ENCODE data around the gene LMNB1.
"Not testable (repeated sequence)": the region's sequence is repeated elsewhere in the genome, so short reads cannot be mapped to it uniquely, and the experiment has no call there.

The LMNB1 gene

DNA sequence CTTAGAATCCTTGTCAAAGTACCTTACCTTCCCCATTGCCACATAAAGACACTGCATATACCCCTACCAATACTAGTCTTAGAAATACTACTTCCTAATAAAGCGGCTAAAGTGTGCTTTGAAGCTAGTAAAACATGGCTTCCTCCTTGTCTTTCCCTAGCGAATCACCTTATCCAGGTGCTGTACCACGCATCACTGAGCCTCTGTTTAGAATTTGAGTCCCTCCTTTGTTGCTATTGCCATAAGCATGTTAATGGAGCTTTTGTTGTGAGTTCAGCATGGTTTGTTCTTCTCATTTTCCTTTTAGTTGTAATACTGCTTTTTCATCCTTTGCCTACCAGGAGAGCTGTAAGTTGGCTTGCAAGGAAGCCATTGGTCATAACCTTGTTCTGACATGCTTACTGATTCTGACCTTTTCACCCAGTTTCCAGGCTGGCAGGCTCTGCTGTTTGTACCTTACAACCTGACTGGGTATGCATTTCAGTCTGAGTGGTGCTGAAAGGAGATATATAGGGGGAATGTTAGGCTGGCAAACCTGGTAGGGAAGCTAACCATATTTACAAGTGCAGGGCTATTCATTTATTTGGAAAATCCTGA is 49.8 kb downstream of the LMNB1 start:
- in situ Hi-C loops (cut with HindIII; ENCODE audit: low sequenced_read_pairs) = no loop called here

GRCh38 chr5:126829098-126829497 is 52.2 kb downstream of the LMNB1 start:
- in situ Hi-C loops (cut with HindIII; ENCODE audit: low sequenced_read_pairs) = no loop called here

GRCh38 chr5:126830061-126830460 is 53.1 kb downstream of the LMNB1 start:
- in situ Hi-C loops (cut with HindIII; ENCODE audit: low sequenced_read_pairs) = no loop called here

DNA sequence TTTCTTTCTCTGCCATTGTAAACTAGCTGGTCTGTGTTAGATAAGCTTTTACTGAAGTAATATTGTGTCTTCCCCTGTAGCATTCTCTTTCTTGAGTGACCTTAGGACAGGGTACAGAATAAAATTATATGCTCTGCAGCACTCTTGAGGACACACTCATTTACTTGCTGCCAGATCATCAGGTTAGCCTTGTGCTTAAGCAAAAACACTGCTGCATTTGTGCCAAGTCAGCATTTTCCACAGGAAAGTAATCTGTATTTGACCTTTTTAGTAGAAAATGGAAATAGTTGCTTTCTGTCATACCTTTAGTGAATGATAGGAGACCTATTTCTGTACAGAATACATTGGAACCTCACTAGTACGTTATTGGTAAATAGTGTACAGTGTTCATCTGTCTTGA is 54.2 kb downstream of the LMNB1 start:
- in situ Hi-C loops (cut with HindIII; ENCODE audit: low sequenced_read_pairs) = no loop called here

- in situ Hi-C loops (cut with HindIII; ENCODE audit: low sequenced_read_pairs) = no loop called here
Observed at GRCh38 chr5:126836778-126837177, 59.8 kb downstream of the LMNB1 start.

DNA sequence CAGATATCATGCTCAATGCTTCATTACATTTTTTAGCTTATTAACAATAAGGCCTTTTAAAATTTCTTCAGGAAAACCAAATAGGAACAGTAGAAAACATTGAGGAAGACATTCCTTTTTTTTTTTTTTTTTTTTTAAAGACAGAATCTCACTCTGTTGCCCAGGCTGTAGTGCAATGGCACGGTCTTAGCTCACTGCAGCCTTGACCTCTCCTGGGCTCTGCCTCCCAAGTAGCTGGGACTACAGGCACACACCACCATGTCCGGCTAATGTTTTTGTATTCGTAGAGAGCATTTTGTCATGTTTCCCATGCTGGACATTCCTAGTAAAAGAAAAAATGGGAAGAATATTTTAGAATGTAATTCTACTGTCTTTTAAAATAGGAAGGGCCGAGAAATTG is 60.3 kb downstream of the LMNB1 start:
- in situ Hi-C loops (cut with HindIII; ENCODE audit: low sequenced_read_pairs) = no loop called here

- in situ Hi-C loops (cut with HindIII; ENCODE audit: low sequenced_read_pairs) = no loop called here
Observed at GRCh38 chr5:126837906-126838539, 61.1 kb downstream of the LMNB1 start.

DNA sequence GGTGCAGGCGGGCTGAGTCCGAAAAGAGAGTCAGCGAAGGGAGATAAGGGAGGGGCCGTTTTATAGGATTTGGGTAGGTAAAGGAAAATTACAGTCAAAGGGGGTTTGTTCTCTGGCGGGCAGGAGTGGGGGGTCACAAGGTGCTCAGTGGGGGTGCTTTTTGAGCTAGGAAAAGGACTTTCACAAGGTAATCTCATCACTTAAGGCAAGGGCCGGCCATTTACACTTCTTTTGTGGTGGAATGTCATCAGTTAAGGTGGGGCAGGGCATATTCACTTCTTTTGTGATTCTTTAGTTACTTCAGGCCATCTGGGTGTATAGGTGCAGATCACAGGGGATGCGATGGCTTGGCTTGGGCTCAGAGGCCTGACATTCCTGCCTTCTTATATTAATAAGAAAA is 62.5 kb downstream of the LMNB1 start:
- in situ Hi-C loops (cut with HindIII; ENCODE audit: low sequenced_read_pairs) = not testable (repeated sequence)

GRCh38 chr5:126843375-126843774 is 66.4 kb downstream of the LMNB1 start:
- in situ Hi-C loops (cut with HindIII; ENCODE audit: low sequenced_read_pairs) = not testable (repeated sequence)

DNA sequence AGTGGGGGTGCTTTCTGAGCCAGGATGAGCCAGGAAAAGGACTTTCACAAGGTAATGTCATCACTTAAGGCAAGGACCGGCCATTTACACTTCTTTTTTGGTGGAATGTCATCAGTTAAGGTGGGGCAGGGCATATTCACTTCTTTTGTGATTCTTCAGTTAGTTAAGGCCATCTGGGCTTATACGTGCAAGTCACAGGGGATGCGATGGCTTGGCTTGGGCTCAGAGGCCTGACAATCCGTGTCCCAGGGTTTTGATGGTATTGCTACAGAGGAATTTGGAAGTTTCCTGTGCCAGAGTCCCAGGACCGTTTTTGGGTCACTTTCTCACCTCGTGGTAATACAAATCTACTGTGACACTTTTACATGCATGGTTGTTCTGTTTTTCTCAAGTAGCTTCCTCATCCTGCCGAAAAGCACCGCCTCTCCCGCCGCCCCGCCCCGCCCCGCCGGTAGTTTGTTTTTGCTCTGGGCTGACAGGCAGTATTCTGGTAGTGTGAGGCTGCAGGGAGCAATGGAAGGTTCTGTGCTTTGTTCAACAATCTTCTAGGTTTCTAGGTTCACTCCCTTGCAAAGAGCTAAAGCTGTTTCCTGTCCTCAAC is 68.6 kb downstream of the LMNB1 start:
- in situ Hi-C loops (cut with HindIII; ENCODE audit: low sequenced_read_pairs) = not testable (repeated sequence)

- in situ Hi-C loops (cut with HindIII; ENCODE audit: low sequenced_read_pairs) = no loop called here
Observed at GRCh38 chr5:126846344-126846743, 69.4 kb downstream of the LMNB1 start.

DNA sequence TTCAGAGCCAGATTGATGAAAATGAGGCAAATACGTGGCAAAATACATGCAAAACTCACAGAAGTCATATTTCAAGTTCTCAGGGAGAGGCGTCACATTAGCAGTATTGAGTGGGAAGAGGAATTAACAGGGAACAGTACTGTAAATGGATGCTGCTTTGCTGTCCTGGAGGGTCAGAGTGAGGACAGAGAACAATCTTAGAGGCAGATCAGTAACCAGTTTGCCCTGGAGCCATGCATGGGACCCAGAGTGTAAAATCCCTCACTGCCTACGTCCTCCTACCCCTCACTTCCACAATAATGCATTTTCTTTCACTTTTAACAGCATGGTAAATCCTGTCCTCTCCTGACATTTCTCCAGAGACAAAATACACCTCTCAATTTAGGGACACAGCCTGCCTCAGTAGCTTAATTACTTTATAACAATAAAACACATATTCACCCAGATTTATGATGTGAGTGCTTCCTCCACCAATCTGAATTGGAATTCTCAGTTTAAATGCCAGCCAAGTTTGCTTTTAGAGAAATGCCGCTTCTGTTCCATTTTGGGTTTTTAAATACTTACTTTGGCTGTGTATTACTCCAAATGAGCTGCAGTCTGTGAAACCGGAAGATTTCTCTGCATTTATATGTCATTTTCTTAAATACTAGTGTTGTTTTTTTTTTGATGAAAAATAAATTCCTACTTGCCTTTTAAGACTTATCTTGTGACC is 70.0 kb downstream of the LMNB1 start:
- in situ Hi-C loops (cut with HindIII; ENCODE audit: low sequenced_read_pairs) = no loop called here

- in situ Hi-C loops (cut with HindIII; ENCODE audit: low sequenced_read_pairs) = no loop called here
Observed at GRCh38 chr5:126847456-126847820, 70.5 kb downstream of the LMNB1 start.

- in situ Hi-C loops (cut with HindIII; ENCODE audit: low sequenced_read_pairs) = no loop called here
Observed at GRCh38 chr5:126847826-126848251, 70.9 kb downstream of the LMNB1 start.

- in situ Hi-C loops (cut with HindIII; ENCODE audit: low sequenced_read_pairs) = no loop called here
Observed at GRCh38 chr5:126848253-126848652, 71.3 kb downstream of the LMNB1 start.

DNA sequence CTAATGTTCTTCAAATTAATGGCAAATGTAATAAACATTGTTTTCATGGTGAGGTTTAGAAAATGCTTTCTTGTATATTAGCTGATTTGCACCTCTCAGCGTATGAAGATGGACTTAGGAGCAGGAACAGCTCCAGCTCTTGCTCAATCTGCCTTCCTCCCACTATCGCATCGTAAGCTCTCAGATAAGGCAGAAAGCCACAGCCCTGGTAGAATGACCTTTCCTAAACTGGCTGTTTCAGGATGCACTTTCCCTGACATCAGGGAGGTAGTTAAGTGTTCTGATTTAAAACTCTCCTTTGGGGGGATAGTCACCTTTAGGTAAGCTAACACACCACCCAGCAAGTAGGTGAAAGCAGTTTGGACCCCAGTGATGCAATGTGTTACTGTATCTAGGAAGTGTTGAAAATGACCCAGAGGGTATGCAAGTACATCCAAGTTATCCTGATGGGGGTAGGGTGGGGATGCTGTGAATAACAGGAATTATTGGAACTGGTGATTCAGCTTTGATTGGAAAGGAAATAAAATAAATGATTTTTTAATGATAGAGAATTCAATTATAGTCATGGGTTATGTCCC is 72.3 kb downstream of the LMNB1 start:
- in situ Hi-C loops (cut with HindIII; ENCODE audit: low sequenced_read_pairs) = no loop called here

GRCh38 chr5:126851501-126852011 is 74.6 kb downstream of the LMNB1 start:
- in situ Hi-C loops (cut with HindIII; ENCODE audit: low sequenced_read_pairs) = no loop called here

DNA sequence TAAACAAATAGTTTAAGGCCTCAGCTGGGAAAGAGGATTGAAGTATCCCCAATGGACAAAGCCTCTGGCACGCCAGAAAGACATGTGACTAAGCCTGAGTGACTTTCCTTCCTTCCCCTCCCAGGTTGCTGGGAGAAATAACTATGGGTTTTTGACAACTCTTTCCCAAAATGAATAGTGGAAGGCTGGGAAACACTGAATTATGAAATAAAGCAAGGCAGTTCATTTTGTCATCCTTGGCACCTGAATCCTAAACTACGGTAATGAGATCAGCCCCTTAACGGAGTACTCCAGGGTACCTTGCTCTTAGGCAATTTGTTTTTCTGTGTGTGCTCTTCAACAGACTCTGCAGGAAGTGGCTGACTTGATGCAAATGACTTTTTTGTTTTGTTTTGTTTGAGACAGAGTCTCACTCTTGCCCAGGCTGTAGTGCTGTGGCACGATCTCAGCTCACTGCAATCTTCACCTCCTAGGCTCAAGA is 75.2 kb downstream of the LMNB1 start:
- in situ Hi-C loops (cut with HindIII; ENCODE audit: low sequenced_read_pairs) = no loop called here

DNA sequence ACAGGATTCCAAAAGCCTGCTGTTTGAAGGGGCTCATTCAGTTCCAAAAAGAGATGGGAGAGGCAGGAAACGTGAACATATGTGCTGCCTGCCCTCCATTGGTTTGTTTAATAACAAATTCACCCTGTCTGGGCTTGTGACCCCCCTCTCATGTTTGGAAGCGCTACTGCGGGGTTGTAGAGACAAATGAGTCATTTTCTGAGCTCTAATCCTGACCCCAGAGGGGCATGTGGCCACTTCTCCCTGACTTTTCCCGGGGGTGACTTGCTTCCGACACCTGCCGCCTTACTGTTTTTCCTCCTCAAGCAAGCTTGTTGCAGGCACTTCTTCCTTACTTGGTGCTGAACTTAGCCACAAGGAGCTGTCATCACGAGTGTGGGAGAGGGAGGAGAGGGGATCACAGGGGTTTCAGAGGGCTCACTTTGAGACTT is 75.9 kb downstream of the LMNB1 start:
- in situ Hi-C loops (cut with HindIII; ENCODE audit: low sequenced_read_pairs) = no loop called here

GRCh38 chr5:126853541-126854307 is 76.8 kb downstream of the LMNB1 start:
- in situ Hi-C loops (cut with HindIII; ENCODE audit: low sequenced_read_pairs) = not testable (repeated sequence)

Data from endothelial cell of hepatic sinusoid (primary cell).